DOHH2 (cell line): Measurements from ENCODE around the gene PARVB.

Source experiments
- H3F3A ChIP-seq: fragments of 200-600 bp; sonication (generic), shearing (Covaris generic); 2 replicates; pipeline ENCODE4 v1.6.0; 2016; ENCODE audit warnings: antibody characterized with exemption, mild to moderate bottlenecking; ENCODE audit not compliant: control insufficient read depth, insufficient read depth
- H3K27ac ChIP-seq: fragments of 200-600 bp; sonication (generic); 2 replicates; pipeline ENCODE4 v1.5.1; 2014; ENCODE audit warnings: low read depth, mild to moderate bottlenecking, low read length, moderate library complexity
- H3K27me3 ChIP-seq: fragments of 200-600 bp; sonication (generic); 2 replicates; pipeline ENCODE4 v1.6.1; 2014; ENCODE audit warnings: mild to moderate bottlenecking, low read length, mixed read lengths; ENCODE audit not compliant: control insufficient read depth
- H3K36me3 ChIP-seq: fragments of 200-600 bp; sonication (generic); 2 replicates; pipeline ENCODE4 v1.6.1; 2014; ENCODE audit warnings: mild to moderate bottlenecking, low read length, moderate library complexity, mixed read lengths; ENCODE audit not compliant: control insufficient read depth
- H3K4me1 ChIP-seq: fragments of 200-600 bp; sonication (generic); 2 replicates; pipeline ENCODE4 v1.6.1; 2014; ENCODE audit warnings: mild to moderate bottlenecking, low read length, mixed read lengths; ENCODE audit not compliant: control insufficient read depth
- H3K4me2 ChIP-seq: fragments of 200-600 bp; sonication (generic); 2 replicates; pipeline ENCODE4 v1.6.0; 2014; ENCODE audit warnings: mild to moderate bottlenecking, low read length, moderate library complexity
- H3K4me3 ChIP-seq: fragments of 200-600 bp; sonication (generic); 2 replicates; pipeline ENCODE4 v1.5.1; 2014; ENCODE audit warnings: mild to moderate bottlenecking, low read length, mixed read lengths
- H3K79me2 ChIP-seq: fragments of 200-600 bp; sonication (generic); 2 replicates; pipeline ENCODE4 v1.6.1; 2014; ENCODE audit warnings: mild to moderate bottlenecking, low read length, mixed read lengths; ENCODE audit not compliant: control insufficient read depth
- H3K9me2 ChIP-seq: fragments of 200-600 bp; sonication (generic); replicated peaks from 2 replicates; pipeline ENCODE4 v1.6.1; 2014; ENCODE audit warnings: mild to moderate bottlenecking, low read length, mixed read lengths; ENCODE audit not compliant: control insufficient read depth
- H3K9me3 ChIP-seq: fragments of 200-600 bp; sonication (generic); 2 replicates; pipeline ENCODE4 v1.6.1; 2014; ENCODE audit warnings: antibody characterized with exemption, low read length, mixed read lengths; ENCODE audit not compliant: control insufficient read depth, insufficient read depth
- H4K20me1 ChIP-seq: fragments of 200-600 bp; sonication (generic); 2 replicates; pipeline ENCODE4 v1.6.0; 2014; ENCODE audit warnings: low read depth, mild to moderate bottlenecking, antibody characterized with exemption, low read length, moderate library complexity; ENCODE audit not compliant: control insufficient read depth, insufficient read depth
- EZH2phosphoT487 ChIP-seq: fragments of 200-600 bp; sonication (generic); IDR thresholded peaks from 2 replicates; pipeline ENCODE4 v1.6.1; 2017; ENCODE audit warnings: borderline replicate concordance, mild to moderate bottlenecking, antibody characterized with exemption, low read length, moderate library complexity, mixed read lengths
- TF ChIP-seq, protein P1 (sequence below): fragments of 200-600 bp; sonication (generic); IDR thresholded peaks from one replicate; pipeline ENCODE4 v1.5.1; 2014; ENCODE audit warnings: antibody characterized with exemption, mild to moderate bottlenecking, low read depth, low read length; ENCODE audit not compliant: poor library complexity, severe bottlenecking

Gene PARVB

GRCh38 chr22:44049486-44050231 lies 25.6 kb downstream of the PARVB start:
- no peaks in the 10 kb centered on the region for H3K79me2 ChIP-seq
- TF ChIP-seq, protein P1, sequence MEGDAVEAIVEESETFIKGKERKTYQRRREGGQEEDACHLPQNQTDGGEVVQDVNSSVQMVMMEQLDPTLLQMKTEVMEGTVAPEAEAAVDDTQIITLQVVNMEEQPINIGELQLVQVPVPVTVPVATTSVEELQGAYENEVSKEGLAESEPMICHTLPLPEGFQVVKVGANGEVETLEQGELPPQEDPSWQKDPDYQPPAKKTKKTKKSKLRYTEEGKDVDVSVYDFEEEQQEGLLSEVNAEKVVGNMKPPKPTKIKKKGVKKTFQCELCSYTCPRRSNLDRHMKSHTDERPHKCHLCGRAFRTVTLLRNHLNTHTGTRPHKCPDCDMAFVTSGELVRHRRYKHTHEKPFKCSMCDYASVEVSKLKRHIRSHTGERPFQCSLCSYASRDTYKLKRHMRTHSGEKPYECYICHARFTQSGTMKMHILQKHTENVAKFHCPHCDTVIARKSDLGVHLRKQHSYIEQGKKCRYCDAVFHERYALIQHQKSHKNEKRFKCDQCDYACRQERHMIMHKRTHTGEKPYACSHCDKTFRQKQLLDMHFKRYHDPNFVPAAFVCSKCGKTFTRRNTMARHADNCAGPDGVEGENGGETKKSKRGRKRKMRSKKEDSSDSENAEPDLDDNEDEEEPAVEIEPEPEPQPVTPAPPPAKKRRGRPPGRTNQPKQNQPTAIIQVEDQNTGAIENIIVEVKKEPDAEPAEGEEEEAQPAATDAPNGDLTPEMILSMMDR, result no peak
- TF ChIP-seq EZH2phosphoT487, result no peak
- H3K4me3 ChIP-seq, result no peak overlapping the region
- no peaks in the 10 kb centered on the region for H3F3A ChIP-seq
- H4K20me1 ChIP-seq, result no peaks in the 10 kb centered on the region
- H3K36me3 ChIP-seq, result no peaks in the 10 kb centered on the region
- no peaks in the 10 kb centered on the region for H3K9me3 ChIP-seq
- no peaks in the 10 kb centered on the region for H3K27me3 ChIP-seq
- H3K4me1 ChIP-seq, result peaks cover 17% of the 10 kb centered on the region
- no peak overlapping the region for H3K27ac ChIP-seq
- no peaks in the 10 kb centered on the region for H3K9me2 ChIP-seq
- H3K4me2 ChIP-seq, result no peak overlapping the region

DNA sequence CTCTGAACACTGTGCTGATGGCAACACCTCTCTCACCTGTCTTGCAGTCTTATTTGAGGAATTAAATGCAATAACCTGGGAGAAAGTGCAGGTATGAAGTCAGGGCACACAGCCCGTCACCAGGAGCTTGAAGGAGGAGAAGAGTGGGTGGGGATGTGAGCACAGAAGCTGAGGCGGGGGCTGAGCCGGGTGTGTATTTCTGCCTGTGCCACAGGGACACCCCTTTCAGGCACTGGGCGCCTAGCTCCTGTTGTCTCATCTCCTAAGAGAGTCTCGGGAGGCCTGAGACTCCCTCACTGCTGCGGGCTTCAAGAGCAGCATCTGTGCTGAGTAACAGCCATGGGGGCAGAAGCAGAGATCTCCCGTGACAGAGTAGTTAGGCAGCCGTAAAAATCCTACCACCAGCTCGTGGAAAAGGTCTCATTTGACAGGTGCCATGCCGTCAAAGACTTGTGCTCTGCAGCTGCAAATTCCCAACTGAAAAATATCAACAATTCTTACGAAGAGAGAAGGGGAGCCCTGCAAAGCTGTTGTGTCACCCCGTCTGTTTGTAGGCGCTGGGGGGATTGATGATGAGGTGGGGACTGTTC lies 26.8 kb downstream of the PARVB start:
- no peaks in the 10 kb centered on the region for H4K20me1 ChIP-seq
- H3K9me2 ChIP-seq, result no peaks in the 10 kb centered on the region

GRCh38 chr22:44051358-44051757 lies 27.3 kb downstream of the PARVB start:
- Histone ChIP-seq H3K4me2 (no peak overlapping the region), H3K36me3 (no peaks in the 10 kb centered on the region), H3K27ac (no peak overlapping the region), H3K79me2 (no peaks in the 10 kb centered on the region), H3K9me2 (no peaks in the 10 kb centered on the region), H3F3A (no peaks in the 10 kb centered on the region), H4K20me1 (no peaks in the 10 kb centered on the region), H3K4me1 (peaks cover 9% of the 10 kb centered on the region), H3K9me3 (no peaks in the 10 kb centered on the region), H3K27me3 (no peaks in the 10 kb centered on the region), H3K4me3 (no peak overlapping the region)
- TF ChIP-seq, protein P1, result no peak
- TF ChIP-seq EZH2phosphoT487, result no peak

More for the DNA sequence above, 26.8 kb downstream of the PARVB start:
- H3K27me3 ChIP-seq, result no peaks in the 10 kb centered on the region
- H3K79me2 ChIP-seq, result no peaks in the 10 kb centered on the region
- no peaks in the 10 kb centered on the region for H3K36me3 ChIP-seq
- no peaks in the 10 kb centered on the region for H3K9me3 ChIP-seq
- peaks cover 10% of the 10 kb centered on the region for H3K4me1 ChIP-seq
- no peak overlapping the region for H3K4me3 ChIP-seq
- H3K27ac ChIP-seq, result no peak overlapping the region
- H3F3A ChIP-seq, result no peaks in the 10 kb centered on the region
- no peak overlapping the region for H3K4me2 ChIP-seq
- TF ChIP-seq, protein P1, result no peak
- TF ChIP-seq EZH2phosphoT487, result no peak
